H1 (cell line): ENCODE data around the gene HEBP1. TPM values are rescaled to one million over a fixed set of nuclear protein-coding genes. Genes with fewer than 3 reads are reported as not detected.

ENCODE experiments used
- CTCF ChIA-PET: fragments of 300-600 bp; sonication (Branson Sonifier 250); formaldehyde crosslinking; loops from one replicate; lab custom pipeline; 2021; ENCODE audit not compliant: partially characterized antibody; lab: Charles Lee
- POLR2A ChIA-PET: fragments of 300-600 bp; sonication (Branson Sonifier 250); formaldehyde crosslinking; loops from one replicate; lab custom pipeline; 2021; ENCODE audit warnings: inconsistent platforms; ENCODE audit not compliant: partially characterized antibody; lab: Charles Lee
- DNase-seq, 2 experiments: peaks; one replicate each; pipeline versions ENCODE4 v3.0.0 to v3.0.0-alpha.2; 2010 to 2022; ENCODE audit warnings: low spot score in 2 of 2, low read depth in 1 of 2, mixed read lengths in 1 of 2
- FAIRE-seq: peaks from 2 replicates; lab custom pipeline; 2011; peaks lifted over from hg19 to GRCh38; lab: Jason Lieb, UNC
- H2AFZ ChIP-seq: 2 replicates; pipeline ENCODE4 v1.8.1; 2012; ENCODE audit warnings: low read length, inconsistent platforms
- H2AK5ac ChIP-seq: 2 replicates; pipeline ENCODE4 v1.6.1; 2013; ENCODE audit warnings: low read depth, low read length
- H2BK120ac ChIP-seq: replicated peaks from 2 replicates; pipeline ENCODE3; 2013; ENCODE audit warnings: low read depth, low read length, inconsistent platforms
- H2BK12ac ChIP-seq: 2 replicates; pipeline ENCODE4 v1.6.1; 2013; ENCODE audit warnings: low read depth, low read length
- H2BK15ac ChIP-seq: 2 replicates; pipeline ENCODE4 v1.6.1; 2013; ENCODE audit warnings: low read length
- H2BK20ac ChIP-seq: 2 replicates; pipeline ENCODE4 v1.6.1; 2013; ENCODE audit warnings: low read length
- H2BK5ac ChIP-seq: 2 replicates; pipeline ENCODE4 v1.6.1; 2013; ENCODE audit warnings: low read depth, low read length
- H3K14ac ChIP-seq: 2 replicates; pipeline ENCODE4 v1.6.1; 2013; ENCODE audit warnings: inconsistent platforms; ENCODE audit not compliant: insufficient read length
- H3K18ac ChIP-seq: 2 replicates; pipeline ENCODE4 v1.6.1; 2013; ENCODE audit warnings: low read length; ENCODE audit errors: extremely low read depth
- H3K23ac ChIP-seq: 2 replicates; pipeline ENCODE4 v1.6.1; 2013; ENCODE audit warnings: inconsistent platforms; ENCODE audit not compliant: insufficient read length
- H3K23me2 ChIP-seq: 2 replicates; pipeline ENCODE4 v1.6.1; 2013; ENCODE audit warnings: low read depth, low read length
- H3K27ac ChIP-seq: 2 replicates; pipeline ENCODE4 v1.6.1; 2011; ENCODE audit warnings: low read depth, low read length, inconsistent platforms
- H3K27me3 ChIP-seq, 4 experiments: replicated peaks in 1 of 4; 1 replicate in 1 of 4; 2 replicates in 3 of 4; pipeline versions ENCODE4 v1.6.1 to v1.8.1; 2011 to 2013; ENCODE audit warnings: low read length in 3 of 4, mild to moderate bottlenecking in 3 of 4, inconsistent platforms in 2 of 4, mixed read lengths in 2 of 4, moderate library complexity in 1 of 4; ENCODE audit not compliant: control insufficient read depth in 3 of 4, insufficient read depth in 3 of 4; ENCODE audit errors: extremely low read depth in 1 of 4
- H3K36me3 ChIP-seq, 4 experiments: 2 replicates each; pipeline versions ENCODE4 v1.6.1 to v1.8.1; 2011 to 2013; ENCODE audit warnings: mild to moderate bottlenecking in 4 of 4, low read length in 3 of 4, moderate library complexity in 2 of 4, control low read depth in 1 of 4, inconsistent platforms in 1 of 4; ENCODE audit not compliant: insufficient read depth in 4 of 4, control insufficient read depth in 2 of 4
- H3K4ac ChIP-seq: replicated peaks from 2 replicates; pipeline ENCODE3; 2013; ENCODE audit warnings: low read length, low read depth, mixed read lengths, inconsistent platforms; ENCODE audit not compliant: insufficient read length
- H3K4me1 ChIP-seq, 4 experiments: replicated peaks in 1 of 4; 1 replicate in 1 of 4; 2 replicates in 3 of 4; pipeline versions ENCODE4 v1.6.1 to v1.8.1; 2011 to 2013; ENCODE audit warnings: low read length in 3 of 4, inconsistent platforms in 2 of 4, mixed read lengths in 1 of 4; ENCODE audit not compliant: insufficient read depth in 4 of 4, control insufficient read depth in 3 of 4
- H3K4me2 ChIP-seq, 2 experiments: 2 replicates each; pipeline versions ENCODE4 v1.6.1 to v1.8.1; 2011 to 2013; ENCODE audit warnings: low read depth in 2 of 2, low read length in 2 of 2, control low read depth in 1 of 2, inconsistent platforms in 1 of 2, mild to moderate bottlenecking in 1 of 2; ENCODE audit not compliant: insufficient read depth in 1 of 2
- H3K4me3 ChIP-seq, 4 experiments: fragments of 200-600, 300-600 bp in 1 of 4; sonication (generic), shearing (Covaris generic), sonication (Bioruptor Twin) in 1 of 4; 2 replicates each; pipeline versions ENCODE4 v1.5.1 to v1.8.1; 2011 to 2016; ENCODE audit warnings: low read length in 4 of 4, low read depth in 3 of 4, control low read depth in 2 of 4, inconsistent platforms in 2 of 4, mild to moderate bottlenecking in 2 of 4, mixed read lengths in 1 of 4, moderate library complexity in 1 of 4; ENCODE audit not compliant: insufficient read depth in 2 of 4; ENCODE audit errors: extremely low read depth in 1 of 4
- H3K56ac ChIP-seq: replicated peaks from 2 replicates; pipeline ENCODE3; 2013; ENCODE audit warnings: low read depth, mild to moderate bottlenecking, mixed read lengths, low read length, inconsistent platforms; ENCODE audit not compliant: insufficient read length
- H3K79me1 ChIP-seq: 2 replicates; pipeline ENCODE4 v1.6.1; 2013; ENCODE audit warnings: low read depth, low read length, control low read depth
- H3K79me2 ChIP-seq, 2 experiments: 2 replicates each; pipeline versions ENCODE4 v1.6.1 to v1.8.1; 2012 to 2013; ENCODE audit warnings: low read length in 2 of 2, mild to moderate bottlenecking in 2 of 2, inconsistent platforms in 1 of 2; ENCODE audit not compliant: insufficient read depth in 2 of 2, control insufficient read depth in 1 of 2
- H3K9ac ChIP-seq, 4 experiments: replicated peaks in 1 of 4; 1 replicate in 1 of 4; 2 replicates in 3 of 4; pipeline versions ENCODE4 v1.6.1 to v1.8.1; 2011 to 2013; ENCODE audit warnings: low read depth in 3 of 4, low read length in 3 of 4, control low read depth in 2 of 4, mild to moderate bottlenecking in 2 of 4, moderate library complexity in 2 of 4, inconsistent platforms in 1 of 4; ENCODE audit errors: extremely low read depth in 1 of 4
- H3K9me3 ChIP-seq, 2 experiments: 2 replicates each; pipeline versions ENCODE4 v1.6.1 to v1.8.1; 2012 to 2013; ENCODE audit warnings: mild to moderate bottlenecking in 2 of 2, moderate library complexity in 2 of 2, control low read depth in 1 of 2, inconsistent platforms in 1 of 2, low read depth in 1 of 2, low read length in 1 of 2, mixed read lengths in 1 of 2; ENCODE audit not compliant: insufficient read depth in 2 of 2
- H4K20me1 ChIP-seq, 2 experiments: replicated peaks in 1 of 2; 2 replicates each; pipeline versions ENCODE3 to v1.8.1; 2011 to 2013; ENCODE audit warnings: inconsistent platforms in 2 of 2, low read length in 2 of 2, mild to moderate bottlenecking in 1 of 2; ENCODE audit not compliant: insufficient read depth in 2 of 2, control insufficient read depth in 1 of 2
- H4K5ac ChIP-seq: 2 replicates; pipeline ENCODE4 v1.6.1; 2013; ENCODE audit warnings: low read length, low read depth, mixed read lengths, inconsistent platforms; ENCODE audit not compliant: insufficient read length
- H4K8ac ChIP-seq: 2 replicates; pipeline ENCODE4 v1.8.0; 2013; ENCODE audit warnings: mild to moderate bottlenecking, moderate library complexity, low read length, inconsistent platforms; ENCODE audit not compliant: insufficient read depth; ENCODE audit errors: extremely low read depth
- H4K91ac ChIP-seq: replicated peaks from 2 replicates; pipeline ENCODE3; 2013; ENCODE audit warnings: low read length, mixed read lengths, inconsistent platforms; ENCODE audit not compliant: insufficient read length
- ATF3 ChIP-seq: IDR thresholded peaks from 2 replicates; pipeline ENCODE4 v1.6.1; 2011; ENCODE audit warnings: low read depth, mild to moderate bottlenecking, low read length; ENCODE audit not compliant: insufficient read depth
- CEBPB ChIP-seq: IDR thresholded peaks from 2 replicates; pipeline ENCODE4 v1.6.1; 2012; ENCODE audit warnings: low read depth, low read length
- GTF2F1 ChIP-seq: IDR thresholded peaks from 2 replicates; pipeline ENCODE4 v1.6.1; 2012; ENCODE audit warnings: low read depth, low read length, improper control_type of control experiment, borderline replicate concordance
- NRF1 ChIP-seq: IDR thresholded peaks from 2 replicates; pipeline ENCODE4 v1.6.1; 2011; ENCODE audit warnings: mild to moderate bottlenecking, low read depth, low read length, improper control_type of control experiment
- POU5F1 ChIP-seq: IDR thresholded peaks from 2 replicates; pipeline ENCODE4 v1.6.1; 2011; ENCODE audit warnings: low read depth, mild to moderate bottlenecking, low read length, moderate library complexity
- RAD21 ChIP-seq, 2 experiments: IDR thresholded peaks in 1 of 2; conservative IDR thresholded peaks in 1 of 2; 2 replicates each; pipeline ENCODE4 v1.6.1; 2011; ENCODE audit warnings: low read depth in 2 of 2, low read length in 2 of 2, improper control_type of control experiment in 1 of 2, inconsistent platforms in 1 of 2, mild to moderate bottlenecking in 1 of 2, moderate library complexity in 1 of 2
- SP1 ChIP-seq: IDR thresholded peaks from 2 replicates; pipeline ENCODE4 v1.6.1; 2011; ENCODE audit warnings: low read depth, low read length
- SRF ChIP-seq: IDR thresholded peaks from 2 replicates; pipeline ENCODE4 v1.6.1; 2011; ENCODE audit warnings: mild to moderate bottlenecking, low read depth, low read length, moderate library complexity
- SUZ12 ChIP-seq: fragments of 200-600 bp; sonication (generic); IDR thresholded peaks from 2 replicates; pipeline ENCODE4 v1.6.1; 2012; ENCODE audit warnings: mild to moderate bottlenecking, inconsistent platforms, low read length, moderate library complexity, mixed read lengths
- TEAD4 ChIP-seq: IDR thresholded peaks from 2 replicates; pipeline ENCODE4 v1.6.1; 2012; ENCODE audit warnings: low read depth, low read length, inconsistent platforms, mixed read lengths
- WGBS, 2 experiments: shearing (Covaris generic) in 1 of 2; methylation state at CpG; one replicate each; pipeline versions ENCODE4 v1.1.6 to v1.1.7; 2013 to 2015; ENCODE audit warnings: low lambda C conversion rate in 2 of 2, mixed read lengths in 2 of 2, inconsistent platforms in 1 of 2, low coverage in 1 of 2, missing lambda C conversion rate in 1 of 2; ENCODE audit not compliant: insufficient replicate concordance in 2 of 2, insufficient coverage in 1 of 2, insufficient read length in 1 of 2; ENCODE audit errors: extremely low coverage in 1 of 2, missing lambda C conversion rate in 1 of 2; 5-methylcytosine and 5-hydroxymethylcytosine counted together
- polyA plus RNA-seq, 7 experiments: library from polyadenylated mRNA; depleted of rRNA in 3 of 7; stranded (reverse) in 5 of 7; unstranded in 2 of 7; fragments of >200 nt in 5 of 7; fragments of 200-250 nt in 2 of 7; gene quantifications; 1 replicate in 5 of 7; 2 replicates in 1 of 7; 4 replicates in 1 of 7; pipeline versions ENCODE4 v1.2.1 to v1.2.3, GENCODE V29; 2011 to 2013; ENCODE audit warnings: missing spikeins in 2 of 7, mixed read lengths in 2 of 7
- total RNA-seq: library from RNA; stranded (reverse); fragmentation: NEBNext Ultra II Directional; extraction: Animal tissue kit (Norgen Biotek cat#: 25700); gene quantifications from 2 replicates; pipeline ENCODE4 v1.2.1, GENCODE V29; 2021

HEBP1 gene
- total and polyA plus RNA-seq, 2 of the 8 experiments (the other 6 are each of a cell fraction or from before 2014, with no cell fraction given) = 30.8 to 56.1 TPM

- POLR2A ChIA-PET = interaction anchor here (0.6 kb wide), 1 partner anchor 60 kb away, joined by 3 read pairs; no protein-coding TSS in a partner anchor
- H3K4me1 ChIP-seq = peaks cover 0 to 3% (median 2%) of the 10 kb centered on the region in 4 experiments; a peak in 3 of 7 replicates
- peaks cover 0 to 31% of the 10 kb centered on the region in 2 experiments; a peak in 3 of 4 replicates for H3K79me2 ChIP-seq
- peak overlapping the region in 1 of 4 experiments; percentile 53; a peak in 2 of 7 replicates for H3K9ac ChIP-seq
- no peak overlapping the region for H4K8ac ChIP-seq
- H2AFZ ChIP-seq = peak overlapping the region; percentile 33; the same call in 1 of the 2 replicates
- H3K4ac ChIP-seq = no peak overlapping the region
- peak overlapping the region; percentile 73 to 84 (median 80) for H3K4me3 ChIP-seq
- H3K23me2 ChIP-seq = peaks cover 9% of the 10 kb centered on the region
- H3K56ac ChIP-seq = no peak overlapping the region
- H4K20me1 ChIP-seq = peaks cover 0 to 1% of the 10 kb centered on the region in 2 experiments
- H3K27ac ChIP-seq = no peak overlapping the region
- CTCF ChIA-PET = interaction anchor here (1.0 to 3.1 kb wide), 11 partner anchors 11 to 163 kb away, joined by 4 to 12 read pairs (median 6); no protein-coding TSS in a partner anchor
- H3K27me3 ChIP-seq = no peaks in the 10 kb centered on the region
- H3K9me3 ChIP-seq = no peaks in the 10 kb centered on the region
- H3K79me1 ChIP-seq = peaks cover 2% of the 10 kb centered on the region; the same call in 1 of the 2 replicates
- no peak overlapping the region for H4K91ac ChIP-seq
- no peak overlapping the region for H3K18ac ChIP-seq
- no peak overlapping the region for H2AK5ac ChIP-seq
- no peaks in the 10 kb centered on the region; a peak in 2 of 8 replicates for H3K36me3 ChIP-seq
- H2BK20ac ChIP-seq = no peak overlapping the region
- H2BK120ac ChIP-seq = no peak overlapping the region
- H4K5ac ChIP-seq = no peak overlapping the region
- no peak overlapping the region for H3K23ac ChIP-seq
- FAIRE-seq (no peak), DNase-seq (no peak)
- peak overlapping the region; percentile 70 to 75 for H3K4me2 ChIP-seq
- WGBS, 2 experiments = 37% methylated on average over 5 of the region's 5 CpGs; no CpG with 5 or more reads in 1 of the 2 experiments
- 0 out of 2 replicates have a peak overlapping the region, but pooled peaks have one; percentile 2 for H2BK5ac ChIP-seq
- H2BK12ac ChIP-seq = no peak overlapping the region
- TF ChIP-seq TEAD4 = no peak
- no peak for TF ChIP-seq NRF1
- TF ChIP-seq CEBPB = no peak
- no peak for TF ChIP-seq GTF2F1
- TF ChIP-seq SP1 = no peak
- no peak for TF ChIP-seq RAD21 (IDR thresholded peaks at IDR 0.05 in 1 of 2, conservative IDR thresholded peaks at IDR 0.05 in 1 of 2; ENCODE audit: low read depth in 2 of 2, low read length in 2 of 2)
- no peak for TF ChIP-seq POU5F1
- TF ChIP-seq SRF = no peak
- TF ChIP-seq SUZ12 = no peak
- no peak for TF ChIP-seq ATF3
- H3K14ac ChIP-seq = no peak overlapping the region
- no peak overlapping the region for H2BK15ac ChIP-seq
Measured at GRCh38 chr12:13044906-13045299, 44.8 kb upstream of the HEBP1 start.
